LNCAP (cell line): Measurements from ENCODE around the gene HS3ST4.

Experiments
- TF ChIP-seq, protein P1 (sequence below): fragments of 450-650 bp; IDR thresholded peaks from 2 replicates; pipeline ENCODE4 v1.5.1; 2017; ENCODE audit warnings: mild to moderate bottlenecking

Gene HS3ST4

GRCh38 chr16:25977121-25977520 is 285.4 kb downstream of the HS3ST4 start:
- TF ChIP-seq, protein P1, sequence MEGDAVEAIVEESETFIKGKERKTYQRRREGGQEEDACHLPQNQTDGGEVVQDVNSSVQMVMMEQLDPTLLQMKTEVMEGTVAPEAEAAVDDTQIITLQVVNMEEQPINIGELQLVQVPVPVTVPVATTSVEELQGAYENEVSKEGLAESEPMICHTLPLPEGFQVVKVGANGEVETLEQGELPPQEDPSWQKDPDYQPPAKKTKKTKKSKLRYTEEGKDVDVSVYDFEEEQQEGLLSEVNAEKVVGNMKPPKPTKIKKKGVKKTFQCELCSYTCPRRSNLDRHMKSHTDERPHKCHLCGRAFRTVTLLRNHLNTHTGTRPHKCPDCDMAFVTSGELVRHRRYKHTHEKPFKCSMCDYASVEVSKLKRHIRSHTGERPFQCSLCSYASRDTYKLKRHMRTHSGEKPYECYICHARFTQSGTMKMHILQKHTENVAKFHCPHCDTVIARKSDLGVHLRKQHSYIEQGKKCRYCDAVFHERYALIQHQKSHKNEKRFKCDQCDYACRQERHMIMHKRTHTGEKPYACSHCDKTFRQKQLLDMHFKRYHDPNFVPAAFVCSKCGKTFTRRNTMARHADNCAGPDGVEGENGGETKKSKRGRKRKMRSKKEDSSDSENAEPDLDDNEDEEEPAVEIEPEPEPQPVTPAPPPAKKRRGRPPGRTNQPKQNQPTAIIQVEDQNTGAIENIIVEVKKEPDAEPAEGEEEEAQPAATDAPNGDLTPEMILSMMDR = no peak

DNA sequence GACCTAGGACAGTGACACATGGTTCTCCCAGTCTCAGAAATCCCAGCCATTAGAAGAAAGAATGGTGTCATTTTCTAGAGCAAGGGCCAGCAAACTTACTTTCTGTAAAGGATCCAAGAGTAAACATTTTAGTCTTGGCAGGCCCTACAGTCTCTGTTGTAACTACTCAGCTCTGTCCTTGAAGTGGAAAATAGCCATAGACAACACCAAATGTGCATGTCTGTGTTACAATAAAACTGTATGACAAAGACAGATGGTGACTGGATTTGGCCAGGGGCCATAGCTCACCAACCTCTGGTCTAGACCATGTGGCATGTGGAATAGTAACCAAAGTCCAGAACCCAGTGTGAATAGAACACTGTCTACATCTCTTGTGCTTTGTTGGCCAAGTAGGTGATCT is 286.5 kb downstream of the HS3ST4 start:
- TF ChIP-seq, protein P1 = no peak

DNA sequence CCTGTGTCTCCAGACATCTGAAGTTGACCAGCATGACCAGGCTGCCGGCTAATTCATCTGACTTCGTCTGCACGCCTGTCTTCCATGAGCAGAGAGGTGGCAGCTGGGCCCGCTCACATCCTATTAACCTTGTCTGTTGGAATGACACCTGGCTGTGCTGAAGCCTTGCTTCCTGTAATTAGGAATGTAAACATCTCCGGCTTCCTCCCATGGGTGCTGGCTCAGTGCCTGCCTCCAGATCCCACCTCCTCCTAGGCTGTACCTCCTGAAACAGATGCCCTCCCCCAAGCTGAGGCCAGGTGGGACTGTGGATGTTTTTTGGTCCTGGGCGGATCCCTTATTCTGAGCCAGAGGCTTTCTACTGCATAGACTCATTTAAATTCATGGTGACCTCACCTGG is 296.3 kb downstream of the HS3ST4 start:
- TF ChIP-seq, protein P1 = no peak

DNA sequence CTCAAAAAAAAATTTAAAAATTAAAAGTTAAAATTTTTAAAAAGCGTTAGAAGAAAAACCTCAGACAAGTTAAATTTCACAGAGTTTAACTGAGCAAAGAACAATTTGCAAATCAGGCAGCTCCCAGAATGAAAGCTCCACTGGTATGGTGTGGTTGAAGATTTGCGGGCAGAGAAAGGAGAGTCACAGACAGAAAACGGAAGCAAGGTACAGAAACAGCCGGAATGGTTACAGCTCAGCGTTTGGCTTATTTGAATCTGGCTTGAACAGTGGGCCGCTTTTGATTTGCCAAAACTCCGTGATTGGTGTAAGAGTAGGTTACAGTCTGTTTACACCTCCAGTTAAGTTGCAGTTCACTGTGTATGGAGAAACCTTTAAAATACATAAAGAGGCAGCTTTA is 297.1 kb downstream of the HS3ST4 start:
- TF ChIP-seq, protein P1 = no peak

- TF ChIP-seq, protein P1 = no peak
These were observed 304.3 kb downstream of the HS3ST4 start for GRCh38 chr16:25996052-25996451.

DNA sequence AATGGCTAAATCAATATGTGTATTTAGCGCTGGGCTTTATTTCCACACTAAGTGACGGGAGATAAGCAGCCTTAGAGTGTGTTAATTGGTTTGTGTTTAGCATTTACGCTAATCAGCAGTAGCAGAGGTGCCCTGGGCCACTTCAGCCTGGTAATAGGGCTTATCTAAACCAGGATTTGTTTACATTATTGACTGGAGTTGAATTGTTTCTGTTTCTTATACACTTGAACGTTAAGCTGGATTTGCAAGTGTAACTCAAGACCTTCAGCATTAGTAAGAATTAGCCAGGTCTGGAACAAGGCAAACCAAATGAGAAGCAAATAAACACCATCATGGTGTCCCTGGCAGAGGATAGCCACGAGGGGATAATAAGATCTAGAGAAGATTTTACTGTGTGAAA is 313.6 kb downstream of the HS3ST4 start:
- TF ChIP-seq, protein P1 = no peak

- TF ChIP-seq, protein P1 = no peak
These were observed 320.6 kb downstream of the HS3ST4 start for GRCh38 chr16:26012376-26012775.

DNA sequence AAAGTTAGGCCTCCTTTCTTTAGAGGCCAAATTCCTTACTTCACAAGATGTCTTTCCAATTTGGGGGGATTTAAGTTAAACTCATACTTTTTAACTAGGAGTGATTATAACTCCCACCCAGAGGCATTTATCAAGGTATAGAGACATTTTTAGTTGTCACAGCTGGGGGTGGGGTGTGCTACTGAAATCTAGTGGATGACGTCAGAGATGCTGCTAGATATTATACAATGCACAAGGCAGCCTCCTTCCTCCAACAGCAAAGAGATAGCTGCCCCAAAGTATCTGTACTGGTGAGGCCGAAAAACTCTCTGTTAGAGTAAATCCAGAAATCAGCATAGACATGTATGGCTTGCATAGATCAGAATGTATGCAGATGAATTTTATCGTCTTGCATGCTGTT is 324.0 kb downstream of the HS3ST4 start:
- TF ChIP-seq, protein P1 = no peak
